ENCODE measurements around the gene PLXNC1.

PLXNC1 gene

DNA sequence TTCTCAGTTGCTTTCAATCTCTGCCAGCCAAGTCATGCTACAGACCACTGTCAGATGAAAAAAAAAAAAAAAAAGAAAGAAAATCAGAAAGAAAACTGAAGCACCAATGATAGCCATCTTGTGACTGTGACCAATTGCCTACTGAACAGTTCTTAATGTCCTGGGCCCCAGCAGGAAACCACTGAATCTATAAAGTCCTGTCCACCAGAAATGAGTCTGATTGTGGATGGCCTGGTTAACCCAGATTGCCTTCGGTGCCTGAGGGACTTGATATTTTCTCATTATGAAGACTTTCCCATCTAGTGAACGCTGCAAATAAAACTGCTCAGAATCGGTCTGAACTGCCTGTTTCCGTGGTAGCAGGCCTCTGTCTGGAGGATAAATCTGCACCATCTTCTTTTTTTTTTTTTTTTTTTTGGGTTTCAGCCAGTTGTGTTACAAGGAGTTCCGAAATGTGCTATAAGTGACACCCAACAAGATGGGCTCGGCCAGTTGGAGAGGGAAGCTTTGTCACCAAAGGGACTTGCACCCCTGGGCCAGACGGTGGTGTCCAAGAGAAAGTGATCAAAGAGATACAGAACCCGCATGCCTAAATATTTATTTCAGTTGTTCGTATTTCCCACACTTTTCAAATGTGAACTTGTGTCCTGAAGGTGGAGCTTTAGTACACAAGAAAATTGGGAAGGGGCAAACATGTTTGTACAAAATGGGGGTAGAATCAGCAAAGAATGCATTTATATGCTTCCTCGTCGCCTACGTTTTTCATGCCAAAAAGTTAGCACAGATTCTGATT, 3.0 kb upstream of the PLXNC1 start:
- H3K4me2 ChIP-seq = no peak overlapping the region
- H3K27ac ChIP-seq = no peak overlapping the region

DNA sequence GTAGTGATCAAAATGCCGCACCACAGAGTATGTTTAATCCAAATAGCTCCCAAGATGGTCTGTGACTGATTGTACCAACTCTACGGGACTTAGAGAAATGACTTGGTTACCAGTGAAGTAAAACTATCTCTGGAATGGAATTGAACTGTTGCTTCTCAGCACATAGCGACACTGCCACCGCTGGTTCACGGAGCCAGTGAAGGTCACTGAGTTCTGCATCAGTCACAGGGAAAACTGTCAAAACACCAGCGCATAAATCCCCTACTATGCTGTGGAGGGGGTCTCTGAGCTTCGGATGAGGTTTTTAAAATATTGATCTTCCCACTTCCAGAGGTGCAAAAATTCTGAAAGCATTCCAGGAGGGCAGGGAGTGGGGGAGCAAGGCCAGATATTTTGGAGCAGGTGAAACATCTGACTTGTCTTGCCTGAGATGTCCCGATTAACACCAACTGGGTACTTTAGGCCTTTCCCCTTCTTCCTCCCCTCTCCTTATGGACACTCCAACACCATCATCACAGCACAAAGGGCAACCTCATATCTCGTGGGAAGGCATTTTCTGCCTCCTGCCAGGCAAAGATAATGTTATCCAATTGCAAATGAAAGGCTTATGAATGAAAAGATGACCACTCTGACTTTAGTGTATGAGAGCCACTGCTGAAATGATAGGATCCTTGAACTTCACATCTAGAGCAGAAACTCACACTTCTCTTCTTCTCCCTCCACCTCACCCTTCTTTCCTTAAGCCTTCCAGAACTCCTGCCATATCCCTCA, 2.0 kb upstream of the PLXNC1 start:
- Histone ChIP-seq H3K27me3 (ENCODE audit: insufficient read depth, low read depth) (no peaks in the 10 kb centered on the region), H2AFZ (ENCODE audit: low read depth) (no peak overlapping the region), H3K27ac (no peak overlapping the region), H4K20me1 (ENCODE audit: insufficient read depth) (no peaks in the 10 kb centered on the region), H3K4me2 (no peak overlapping the region), H3K4me1 (ENCODE audit: low read depth, poor library complexity, severe bottlenecking) (peaks cover 16% of the 10 kb centered on the region), H3K9ac (no peak overlapping the region), H3K79me2 (ENCODE audit: insufficient read depth, low read depth) (no peaks in the 10 kb centered on the region; the same call in 1 of the 2 replicates), H3K36me3 (ENCODE audit: insufficient read depth) (no peaks in the 10 kb centered on the region), H3K4me3 (IDR thresholded peaks at IDR 0.05; ENCODE audit: insufficient read depth, low read depth, low read length) (no peak overlapping the region)
- TF ChIP-seq, protein P1, sequence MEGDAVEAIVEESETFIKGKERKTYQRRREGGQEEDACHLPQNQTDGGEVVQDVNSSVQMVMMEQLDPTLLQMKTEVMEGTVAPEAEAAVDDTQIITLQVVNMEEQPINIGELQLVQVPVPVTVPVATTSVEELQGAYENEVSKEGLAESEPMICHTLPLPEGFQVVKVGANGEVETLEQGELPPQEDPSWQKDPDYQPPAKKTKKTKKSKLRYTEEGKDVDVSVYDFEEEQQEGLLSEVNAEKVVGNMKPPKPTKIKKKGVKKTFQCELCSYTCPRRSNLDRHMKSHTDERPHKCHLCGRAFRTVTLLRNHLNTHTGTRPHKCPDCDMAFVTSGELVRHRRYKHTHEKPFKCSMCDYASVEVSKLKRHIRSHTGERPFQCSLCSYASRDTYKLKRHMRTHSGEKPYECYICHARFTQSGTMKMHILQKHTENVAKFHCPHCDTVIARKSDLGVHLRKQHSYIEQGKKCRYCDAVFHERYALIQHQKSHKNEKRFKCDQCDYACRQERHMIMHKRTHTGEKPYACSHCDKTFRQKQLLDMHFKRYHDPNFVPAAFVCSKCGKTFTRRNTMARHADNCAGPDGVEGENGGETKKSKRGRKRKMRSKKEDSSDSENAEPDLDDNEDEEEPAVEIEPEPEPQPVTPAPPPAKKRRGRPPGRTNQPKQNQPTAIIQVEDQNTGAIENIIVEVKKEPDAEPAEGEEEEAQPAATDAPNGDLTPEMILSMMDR (conservative IDR thresholded peaks at IDR 0.05; ENCODE audit: low read depth, low read length) = no peak

More for the DNA sequence above, 3.0 kb upstream of the PLXNC1 start:
- Histone ChIP-seq H3K36me3 (ENCODE audit: insufficient read depth) (no peaks in the 10 kb centered on the region), H4K20me1 (ENCODE audit: insufficient read depth) (no peaks in the 10 kb centered on the region), H3K4me1 (ENCODE audit: low read depth, poor library complexity, severe bottlenecking) (peaks cover 8% of the 10 kb centered on the region), H2AFZ (ENCODE audit: low read depth) (no peak overlapping the region), H3K4me3 (IDR thresholded peaks at IDR 0.05; ENCODE audit: insufficient read depth, low read depth, low read length) (no peak overlapping the region), H3K9ac (no peak overlapping the region), H3K27me3 (ENCODE audit: insufficient read depth, low read depth) (no peaks in the 10 kb centered on the region), H3K79me2 (ENCODE audit: insufficient read depth, low read depth) (no peaks in the 10 kb centered on the region)
- TF ChIP-seq, protein P1 (conservative IDR thresholded peaks at IDR 0.05; ENCODE audit: low read depth, low read length) = 0 out of 2 replicates have a peak, but pooled peaks have one; percentile 18

DNA sequence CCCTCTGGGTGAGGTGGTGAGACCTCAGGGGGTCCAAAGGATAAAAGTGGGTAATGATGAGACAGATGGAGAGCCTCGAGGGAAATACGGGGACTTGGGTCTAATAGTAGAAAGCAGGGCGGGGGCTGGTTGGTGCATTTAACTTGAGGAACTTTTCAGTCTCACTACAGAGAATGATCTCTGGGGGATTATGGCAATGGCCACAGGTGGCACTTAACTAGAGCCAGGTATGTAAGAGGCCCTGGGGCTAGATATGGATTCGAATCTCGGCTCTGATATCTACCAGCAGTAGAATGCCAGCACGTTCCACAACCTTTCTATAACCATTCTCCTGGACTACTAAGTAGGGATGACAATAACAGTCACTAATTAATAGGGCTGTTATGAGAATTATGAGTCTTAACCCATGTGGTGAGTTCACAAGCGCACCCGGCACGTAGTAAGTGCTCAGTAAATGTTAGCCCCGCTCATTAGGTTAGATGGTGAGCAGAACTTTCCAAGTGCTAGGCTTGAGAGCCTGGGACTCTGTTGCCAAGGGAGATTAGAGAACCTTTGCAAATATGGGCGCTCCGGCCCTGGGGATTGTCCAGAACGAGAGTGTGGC, 888 bp upstream of the PLXNC1 start:
- Histone ChIP-seq H3K27ac (no peak overlapping the region), H3K4me2 (peak overlapping the region; percentile 47), H3K36me3 (ENCODE audit: insufficient read depth) (no peaks in the 10 kb centered on the region), H2AFZ (ENCODE audit: low read depth) (peak overlapping the region; percentile 86), H3K79me2 (ENCODE audit: insufficient read depth, low read depth) (no peaks in the 10 kb centered on the region; the same call in 1 of the 2 replicates), H3K9ac (peak overlapping the region; percentile 42; the same call in 1 of the 2 replicates), H3K4me1 (ENCODE audit: low read depth, poor library complexity, severe bottlenecking) (peaks cover 25% of the 10 kb centered on the region), H4K20me1 (ENCODE audit: insufficient read depth) (no peaks in the 10 kb centered on the region), H3K4me3 (IDR thresholded peaks at IDR 0.05; ENCODE audit: insufficient read depth, low read depth, low read length) (no peak overlapping the region), H3K27me3 (ENCODE audit: insufficient read depth, low read depth) (no peaks in the 10 kb centered on the region)
- TF ChIP-seq, protein P1 (conservative IDR thresholded peaks at IDR 0.05; ENCODE audit: low read depth, low read length) = no peak

DNA sequence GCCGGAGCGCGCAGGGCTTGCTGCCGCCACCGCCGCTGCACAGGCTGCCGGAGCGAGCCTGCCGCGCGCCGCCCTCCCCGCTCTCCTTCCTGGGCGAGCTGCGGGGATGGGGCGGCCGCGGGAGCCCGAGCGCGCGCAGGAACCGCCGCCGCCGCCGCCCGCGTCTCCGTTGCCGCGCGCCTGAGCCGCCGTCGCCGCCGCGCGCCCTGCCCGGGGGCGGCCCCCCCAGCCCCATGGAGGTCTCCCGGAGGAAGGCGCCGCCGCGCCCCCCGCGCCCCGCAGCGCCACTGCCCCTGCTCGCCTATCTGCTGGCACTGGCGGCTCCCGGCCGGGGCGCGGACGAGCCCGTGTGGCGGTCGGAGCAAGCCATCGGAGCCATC, 352 bp downstream of the PLXNC1 start:
- H3K9ac ChIP-seq = no peak overlapping the region; the same call in 1 of the 2 replicates
- TF ChIP-seq, protein P1 (conservative IDR thresholded peaks at IDR 0.05; ENCODE audit: low read depth, low read length) = no peak

More for the DNA sequence above, 352 bp downstream of the PLXNC1 start:
- Histone ChIP-seq H3K4me2 (peak overlapping the region; percentile 89; the same call in 1 of the 2 replicates), H3K4me1 (ENCODE audit: low read depth, poor library complexity, severe bottlenecking) (peaks cover 29% of the 10 kb centered on the region), H3K36me3 (ENCODE audit: insufficient read depth) (no peaks in the 10 kb centered on the region), H3K4me3 (IDR thresholded peaks at IDR 0.05; ENCODE audit: insufficient read depth, low read depth, low read length) (no peak overlapping the region), H4K20me1 (ENCODE audit: insufficient read depth) (no peaks in the 10 kb centered on the region), H3K27ac (no peak overlapping the region), H3K27me3 (ENCODE audit: insufficient read depth, low read depth) (no peaks in the 10 kb centered on the region), H3K79me2 (ENCODE audit: insufficient read depth, low read depth) (no peaks in the 10 kb centered on the region; the same call in 1 of the 2 replicates), H2AFZ (ENCODE audit: low read depth) (peak overlapping the region; percentile 75)
